H9 (cell line): Measurements from ENCODE around the gene C18orf63. TPM values are rescaled to one million over a fixed set of nuclear protein-coding genes. Genes with fewer than 3 reads are reported as not detected.

Experiments used
- DNase-seq: peaks from one replicate; pipeline ENCODE4 v3.0.0-alpha.2; 2017
- H2AFZ ChIP-seq: one replicate; pipeline ENCODE4 v1.6.1; 2013; ENCODE audit warnings: mild to moderate bottlenecking, low read length, control low read depth, moderate library complexity
- H2AK5ac ChIP-seq: 2 replicates; pipeline ENCODE4 v1.6.1; 2013; ENCODE audit warnings: low read length, control low read depth, mixed read lengths; ENCODE audit not compliant: insufficient read length
- H2BK120ac ChIP-seq: one replicate; pipeline ENCODE4 v1.6.1; 2013; ENCODE audit warnings: low read depth, mild to moderate bottlenecking, low read length, control low read depth, inconsistent platforms; ENCODE audit not compliant: poor library complexity, severe bottlenecking
- H2BK12ac ChIP-seq: 2 replicates; pipeline ENCODE4 v1.6.1; 2013; ENCODE audit warnings: low read length, control low read depth, mixed read lengths, low read depth; ENCODE audit not compliant: insufficient read length
- H2BK15ac ChIP-seq: 2 replicates; pipeline ENCODE4 v1.6.1; 2013; ENCODE audit warnings: low read depth, low read length, control low read depth
- H2BK20ac ChIP-seq: one replicate; pipeline ENCODE4 v1.6.1; 2013; ENCODE audit warnings: low read depth, mild to moderate bottlenecking, low read length, control low read depth, inconsistent platforms; ENCODE audit not compliant: poor library complexity, severe bottlenecking
- H2BK5ac ChIP-seq: 2 replicates; pipeline ENCODE4 v1.6.1; 2013; ENCODE audit warnings: low read length, control low read depth, mixed read lengths; ENCODE audit not compliant: insufficient read length
- H3K14ac ChIP-seq: 2 replicates; pipeline ENCODE4 v1.6.1; 2013; ENCODE audit warnings: low read length, control low read depth; ENCODE audit not compliant: insufficient read depth
- H3K18ac ChIP-seq: 2 replicates; pipeline ENCODE4 v1.6.1; 2013; ENCODE audit warnings: low read depth, mild to moderate bottlenecking, mixed read lengths, low read length, control low read depth; ENCODE audit not compliant: insufficient read length
- H3K23ac ChIP-seq: 2 replicates; pipeline ENCODE4 v1.6.1; 2013; ENCODE audit warnings: low read length, control low read depth, mixed read lengths, low read depth; ENCODE audit not compliant: insufficient read length
- H3K23me2 ChIP-seq: 2 replicates; pipeline ENCODE4 v1.6.1; 2013; ENCODE audit warnings: low read depth, mild to moderate bottlenecking, mixed read lengths, low read length, control low read depth; ENCODE audit not compliant: insufficient read length, poor library complexity, severe bottlenecking
- H3K27ac ChIP-seq: 2 replicates; pipeline ENCODE4 v1.5.1; 2013; ENCODE audit warnings: low read length, control low read depth, mixed read lengths, low read depth; ENCODE audit not compliant: insufficient read length
- H3K27me3 ChIP-seq: 2 replicates; pipeline ENCODE4 v1.6.1; 2013; ENCODE audit warnings: low read length, control low read depth, inconsistent platforms; ENCODE audit not compliant: insufficient read depth
- H3K4ac ChIP-seq: 2 replicates; pipeline ENCODE4 v1.6.1; 2013; ENCODE audit warnings: low read depth, mild to moderate bottlenecking, control low read depth, inconsistent platforms, low read length, moderate library complexity
- H3K4me1 ChIP-seq: 2 replicates; pipeline ENCODE4 v1.6.1; 2013; ENCODE audit warnings: low read length, control low read depth, inconsistent platforms; ENCODE audit not compliant: insufficient read depth
- H3K4me2 ChIP-seq: 2 replicates; pipeline ENCODE4 v1.6.1; 2013; ENCODE audit warnings: low read length, control low read depth, mixed read lengths; ENCODE audit not compliant: insufficient read length, insufficient read depth
- H3K56ac ChIP-seq: 2 replicates; pipeline ENCODE4 v1.6.1; 2013; ENCODE audit warnings: low read depth, mild to moderate bottlenecking, mixed read lengths, low read length, control low read depth; ENCODE audit not compliant: insufficient read length
- H3K79me1 ChIP-seq: 2 replicates; pipeline ENCODE4 v1.6.1; 2013; ENCODE audit warnings: low read depth, mild to moderate bottlenecking, moderate library complexity, low read length, control low read depth, inconsistent platforms; ENCODE audit not compliant: insufficient read depth, poor library complexity, severe bottlenecking
- H3K79me2 ChIP-seq: 2 replicates; pipeline ENCODE4 v1.6.1; 2013; ENCODE audit warnings: low read length, control low read depth, inconsistent platforms; ENCODE audit not compliant: insufficient read depth
- H3K9ac ChIP-seq: 2 replicates; pipeline ENCODE4 v1.6.1; 2013; ENCODE audit warnings: low read length, control low read depth, mixed read lengths; ENCODE audit not compliant: insufficient read length; ENCODE audit errors: extremely low read depth
- H3K9me3 ChIP-seq: one replicate; pipeline ENCODE4 v1.6.1; 2013; ENCODE audit warnings: low read depth, low read length, inconsistent platforms; ENCODE audit not compliant: control insufficient read depth
- H3T11ph ChIP-seq: one replicate; pipeline ENCODE4 v1.6.1; 2013; ENCODE audit warnings: mild to moderate bottlenecking, low read length, control low read depth, inconsistent platforms
- H4K20me1 ChIP-seq: one replicate; pipeline ENCODE4 v1.6.1; 2013; ENCODE audit not compliant: control insufficient read depth, insufficient read length, insufficient read depth
- H4K5ac ChIP-seq: 2 replicates; pipeline ENCODE4 v1.6.1; 2013; ENCODE audit warnings: low read depth, mild to moderate bottlenecking, mixed read lengths, low read length, control low read depth; ENCODE audit not compliant: insufficient read length
- H4K8ac ChIP-seq: replicated peaks from 2 replicates; pipeline ENCODE4 v1.6.1; 2013; ENCODE audit warnings: low read length, control low read depth, mixed read lengths, low read depth; ENCODE audit not compliant: insufficient read length
- H4K91ac ChIP-seq: 2 replicates; pipeline ENCODE4 v1.6.1; 2013; ENCODE audit warnings: low read depth, mild to moderate bottlenecking, moderate library complexity, mixed read lengths, low read length, control low read depth; ENCODE audit not compliant: insufficient read length
- H3K27ac Mint-ChIP-seq, 3 experiments: 2 replicates in 2 of 3; 3 replicates in 1 of 3; pipeline ENCODE4 v1.8.0; 2020 to 2021; ENCODE audit warnings: mixed read lengths in 3 of 3, mild to moderate bottlenecking in 1 of 3, moderate library complexity in 1 of 3
- H3K27me3 Mint-ChIP-seq: 2 replicates; pipeline ENCODE4 v1.8.0; 2021; ENCODE audit warnings: low read depth, mild to moderate bottlenecking, moderate library complexity, mixed read lengths
- H3K36me3 Mint-ChIP-seq, 3 experiments: 2 replicates in 2 of 3; 3 replicates in 1 of 3; pipeline ENCODE4 v1.8.0; 2020 to 2021; ENCODE audit warnings: low read depth in 3 of 3, mixed read lengths in 3 of 3; ENCODE audit not compliant: insufficient read depth in 1 of 3
- H3K4me1 Mint-ChIP-seq, 2 experiments: 2 replicates each; pipeline ENCODE4 v1.8.0; 2020; ENCODE audit warnings: mixed read lengths in 2 of 2
- H3K4me3 Mint-ChIP-seq, 2 experiments: 2 replicates in 1 of 2; 3 replicates in 1 of 2; pipeline ENCODE4 v1.8.0; 2020 to 2021; ENCODE audit warnings: mild to moderate bottlenecking in 2 of 2, mixed read lengths in 2 of 2, moderate library complexity in 1 of 2
- H3K9me3 Mint-ChIP-seq, 2 experiments: 2 replicates in 1 of 2; 3 replicates in 1 of 2; pipeline ENCODE4 v1.8.0; 2020; ENCODE audit warnings: mild to moderate bottlenecking in 2 of 2, mixed read lengths in 2 of 2, moderate library complexity in 1 of 2
- CTCF ChIP-seq: fragments of 200-600 bp; sonication (generic); conservative IDR thresholded peaks from 3 replicates; pipeline ENCODE4 v1.8.0; 2021; ENCODE audit warnings: antibody characterized with exemption, mild to moderate bottlenecking
- WGBS: extraction: QIAGEN DNeasy Blood & Tissue Kit; methylation state at CpG from one replicate; pipeline ENCODE4 v1.1.7; 2013; ENCODE audit warnings: missing lambda C conversion rate, low lambda C conversion rate, mixed read lengths; ENCODE audit not compliant: insufficient read length; ENCODE audit errors: extremely low coverage; 5-methylcytosine and 5-hydroxymethylcytosine counted together
- total RNA-seq: library from RNA; stranded (reverse); gene quantifications from 2 replicates; pipeline ENCODE4 v1.2.1, GENCODE V29; 2021

C18orf63 gene
- total RNA-seq, 1 experiment from 2014 or later, result not detected

- Histone ChIP-seq H2BK20ac (no peak overlapping the region), H2AFZ (no peak overlapping the region), H4K91ac (no peak overlapping the region), H4K20me1 (no peaks in the 10 kb centered on the region), H3K9ac (no peak overlapping the region), H3K79me1 (no peaks in the 10 kb centered on the region), H3K79me2 (no peaks in the 10 kb centered on the region), H3K4ac (no peak overlapping the region), H4K8ac (no peak overlapping the region), H3K14ac (no peak overlapping the region), H2BK120ac (no peak overlapping the region), H3K27me3 (no peaks in the 10 kb centered on the region), H2BK5ac (no peak overlapping the region), H2BK15ac (no peak overlapping the region), H2AK5ac (no peak overlapping the region), H3K23me2 (no peaks in the 10 kb centered on the region), H3T11ph (no peak overlapping the region), H3K4me2 (no peak overlapping the region), H3K9me3 (no peaks in the 10 kb centered on the region), H3K4me1 (no peaks in the 10 kb centered on the region), H4K5ac (no peak overlapping the region), H3K56ac (no peak overlapping the region), H2BK12ac (no peak overlapping the region), H3K27ac (no peak overlapping the region), H3K18ac (no peak overlapping the region), H3K23ac (no peak overlapping the region)
- Mint-ChIP-seq H3K9me3 (peaks cover 0 to 2% of the 10 kb centered on the region in 2 experiments; a peak in 2 of 5 replicates), H3K27me3 (no peaks in the 10 kb centered on the region), H3K36me3 (no peaks in the 10 kb centered on the region), H3K4me3 (no peak overlapping the region), H3K27ac (no peak overlapping the region), H3K4me1 (peaks cover 11 to 12% of the 10 kb centered on the region in 2 experiments)
- TF ChIP-seq CTCF, result peak; percentile 52; the same call in 2 of the 3 replicates
- no CpG with 5 or more reads among the region's 2 CpGs for WGBS
- no peak for DNase-seq
These were observed 15.8 kb downstream of the C18orf63 start for GRCh38 chr18:74331404-74331803.
